ENCODE results near the gene FAM227B.

DNA sequence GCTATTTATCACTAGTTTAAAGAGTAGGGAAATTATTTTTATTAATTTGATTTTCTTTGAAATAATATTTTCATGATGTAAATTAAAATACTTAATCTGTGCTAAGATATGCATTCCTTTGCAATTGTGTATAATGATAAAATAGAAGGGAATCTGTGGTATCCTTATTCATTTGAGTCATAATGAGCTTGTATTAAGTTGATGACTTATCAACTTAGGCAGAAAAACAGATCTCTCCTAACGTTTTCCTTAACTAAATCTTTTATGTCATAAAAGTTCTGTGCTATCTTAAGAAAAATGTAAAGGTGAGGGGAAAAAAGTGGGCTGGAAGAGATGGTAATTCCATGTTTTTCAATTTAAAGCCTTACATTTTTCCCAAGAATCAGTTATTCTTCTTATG, 195.7 kb downstream of the FAM227B start:
- TF ChIP-seq, protein P1, sequence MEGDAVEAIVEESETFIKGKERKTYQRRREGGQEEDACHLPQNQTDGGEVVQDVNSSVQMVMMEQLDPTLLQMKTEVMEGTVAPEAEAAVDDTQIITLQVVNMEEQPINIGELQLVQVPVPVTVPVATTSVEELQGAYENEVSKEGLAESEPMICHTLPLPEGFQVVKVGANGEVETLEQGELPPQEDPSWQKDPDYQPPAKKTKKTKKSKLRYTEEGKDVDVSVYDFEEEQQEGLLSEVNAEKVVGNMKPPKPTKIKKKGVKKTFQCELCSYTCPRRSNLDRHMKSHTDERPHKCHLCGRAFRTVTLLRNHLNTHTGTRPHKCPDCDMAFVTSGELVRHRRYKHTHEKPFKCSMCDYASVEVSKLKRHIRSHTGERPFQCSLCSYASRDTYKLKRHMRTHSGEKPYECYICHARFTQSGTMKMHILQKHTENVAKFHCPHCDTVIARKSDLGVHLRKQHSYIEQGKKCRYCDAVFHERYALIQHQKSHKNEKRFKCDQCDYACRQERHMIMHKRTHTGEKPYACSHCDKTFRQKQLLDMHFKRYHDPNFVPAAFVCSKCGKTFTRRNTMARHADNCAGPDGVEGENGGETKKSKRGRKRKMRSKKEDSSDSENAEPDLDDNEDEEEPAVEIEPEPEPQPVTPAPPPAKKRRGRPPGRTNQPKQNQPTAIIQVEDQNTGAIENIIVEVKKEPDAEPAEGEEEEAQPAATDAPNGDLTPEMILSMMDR (IDR thresholded peaks at IDR 0.05) = no peak
- no peak for TF ChIP-seq POLR2AphosphoS5 (IDR thresholded peaks at IDR 0.05)
- no peak for TF ChIP-seq POLR2A (IDR thresholded peaks at IDR 0.05)
